ENCODE data around the gene YEATS2.

The YEATS2 gene

GRCh38 chr3:183711516-183711915 is 13.9 kb downstream of the YEATS2 start:
- peaks cover 17% of the 10 kb centered on the region for H3K36me3 ChIP-seq (replicated peaks; ENCODE audit: low read depth, low read length)
- H3K4me3 ChIP-seq (ENCODE audit: low read length) = no peak overlapping the region
- peaks cover 82% of the 10 kb centered on the region for H4K20me1 ChIP-seq (ENCODE audit: insufficient read depth, low read length)

GRCh38 chr3:183714622-183715021 is 17.0 kb downstream of the YEATS2 start:
- no peak overlapping the region for H3K9ac ChIP-seq (ENCODE audit: low read length)
- no peaks in the 10 kb centered on the region for H3K9me3 ChIP-seq (ENCODE audit: insufficient read depth, low read length)
- H3K36me3 ChIP-seq (replicated peaks; ENCODE audit: low read depth, low read length) = peaks cover 37% of the 10 kb centered on the region
- H3K4me3 ChIP-seq (ENCODE audit: low read length) = no peak overlapping the region
- H4K20me1 ChIP-seq (ENCODE audit: insufficient read depth, low read length) = peaks cover 53% of the 10 kb centered on the region
- H3K27me3 ChIP-seq (ENCODE audit: low read depth, low read length) = no peaks in the 10 kb centered on the region
- no peak for TF ChIP-seq EZH2phosphoT487 (IDR thresholded peaks at IDR 0.05; ENCODE audit: low read depth)
- TF ChIP-seq CTCF (IDR thresholded peaks at IDR 0.05; ENCODE audit: low read depth, low read length) = no peak
- H2AFZ ChIP-seq (ENCODE audit: low read depth, low read length) = no peak overlapping the region
- 0 out of 2 replicates have a peak, but pooled peaks cover 2% of the 10 kb centered on the region for H3K4me1 ChIP-seq (ENCODE audit: low read length)
- peaks cover 64% of the 10 kb centered on the region for H3K79me2 ChIP-seq (ENCODE audit: low read length)
- no peak overlapping the region for H3K4me2 ChIP-seq (ENCODE audit: low read length)
- no peak overlapping the region for H3K27ac ChIP-seq (ENCODE audit: low read length)

More at GRCh38 chr3:183711516-183711915, 13.9 kb downstream of the YEATS2 start:
- Histone ChIP-seq H3K27ac (ENCODE audit: low read length) (no peak overlapping the region), H3K4me1 (ENCODE audit: low read length) (0 out of 2 replicates have a peak, but pooled peaks cover 2% of the 10 kb centered on the region), H3K9me3 (ENCODE audit: insufficient read depth, low read length) (no peaks in the 10 kb centered on the region), H2AFZ (ENCODE audit: low read depth, low read length) (no peak overlapping the region), H3K4me2 (ENCODE audit: low read length) (no peak overlapping the region), H3K9ac (ENCODE audit: low read length) (no peak overlapping the region), H3K79me2 (ENCODE audit: low read length) (peaks cover 94% of the 10 kb centered on the region), H3K27me3 (ENCODE audit: low read depth, low read length) (no peaks in the 10 kb centered on the region)
- no peak for TF ChIP-seq EZH2phosphoT487 (IDR thresholded peaks at IDR 0.05; ENCODE audit: low read depth)
- no peak for TF ChIP-seq CTCF (IDR thresholded peaks at IDR 0.05; ENCODE audit: low read depth, low read length)

- TF ChIP-seq EZH2phosphoT487 (IDR thresholded peaks at IDR 0.05; ENCODE audit: low read depth) = no peak
- no peak for TF ChIP-seq CTCF (IDR thresholded peaks at IDR 0.05; ENCODE audit: low read depth, low read length)
- Histone ChIP-seq H3K27me3 (ENCODE audit: low read depth, low read length) (no peaks in the 10 kb centered on the region), H3K79me2 (ENCODE audit: low read length) (peaks cover 30% of the 10 kb centered on the region), H4K20me1 (ENCODE audit: insufficient read depth, low read length) (peaks cover 31% of the 10 kb centered on the region), H3K4me3 (ENCODE audit: low read length) (no peak overlapping the region), H2AFZ (ENCODE audit: low read depth, low read length) (no peak overlapping the region), H3K9me3 (ENCODE audit: insufficient read depth, low read length) (no peaks in the 10 kb centered on the region), H3K9ac (ENCODE audit: low read length) (no peak overlapping the region), H3K4me2 (ENCODE audit: low read length) (no peak overlapping the region), H3K36me3 (replicated peaks; ENCODE audit: low read depth, low read length) (peaks cover 54% of the 10 kb centered on the region), H3K4me1 (ENCODE audit: low read length) (no peaks in the 10 kb centered on the region), H3K27ac (ENCODE audit: low read length) (no peak overlapping the region)
Observed at GRCh38 chr3:183718012-183718411, 20.4 kb downstream of the YEATS2 start.

GRCh38 chr3:183725387-183725786 is 27.8 kb downstream of the YEATS2 start:
- no peak overlapping the region for H3K4me3 ChIP-seq (ENCODE audit: low read length)
- no peak overlapping the region for H3K27ac ChIP-seq (ENCODE audit: low read length)
- H3K4me1 ChIP-seq (ENCODE audit: low read length) = no peaks in the 10 kb centered on the region
- H3K9me3 ChIP-seq (ENCODE audit: insufficient read depth, low read length) = no peaks in the 10 kb centered on the region
- H3K27me3 ChIP-seq (ENCODE audit: low read depth, low read length) = no peaks in the 10 kb centered on the region
- no peak for TF ChIP-seq CTCF (IDR thresholded peaks at IDR 0.05; ENCODE audit: low read depth, low read length)
- TF ChIP-seq EZH2phosphoT487 (IDR thresholded peaks at IDR 0.05; ENCODE audit: low read depth) = no peak
- H4K20me1 ChIP-seq (ENCODE audit: insufficient read depth, low read length) = peaks cover 5% of the 10 kb centered on the region; the same call in 1 of the 2 replicates
- H3K79me2 ChIP-seq (ENCODE audit: low read length) = 0 out of 2 replicates have a peak, but pooled peaks cover 3% of the 10 kb centered on the region
- no peak overlapping the region for H3K9ac ChIP-seq (ENCODE audit: low read length)
- peaks cover 76% of the 10 kb centered on the region for H3K36me3 ChIP-seq (replicated peaks; ENCODE audit: low read depth, low read length)
- no peak overlapping the region for H2AFZ ChIP-seq (ENCODE audit: low read depth, low read length)
- no peak overlapping the region for H3K4me2 ChIP-seq (ENCODE audit: low read length)

Measured in OCI-LY3 (cell line).